ENCODE results near the gene DELE1. TPM values are rescaled to one million over a fixed set of nuclear protein-coding genes. Genes with fewer than 3 reads are reported as not detected.
A peak's percentile ranks its signal among the peaks of the same experiment; 100 is the strongest.

Gene DELE1
- total and polyA plus RNA-seq, 4 donors = 23.2 to 49.0 (median 40.3) TPM

GRCh38 chr5:141875022-141875740, 48.5 kb upstream of the DELE1 start:
- Histone ChIP-seq H3K4me1 (ENCODE audit: control insufficient read depth in 4 of 4, insufficient read depth in 4 of 4, low read length in 3 of 4) (peaks cover 5 to 60% (median 42%) of the 10 kb centered on the region in 4 donors), H3K27me3 (ENCODE audit: control insufficient read depth in 4 of 4, insufficient read depth in 4 of 4, low read length in 3 of 4) (no peaks in the 10 kb centered on the region), H3K36me3 (ENCODE audit: control insufficient read depth in 4 of 4, insufficient read depth in 3 of 4, low read depth in 1 of 4, low read length in 3 of 4) (no peaks in the 10 kb centered on the region), H3K27ac (ENCODE audit: low read depth in 1 of 2, low read length in 2 of 2) (peak overlapping the region; percentile 62 to 70), H3K4me3 (ENCODE audit: low read depth in 1 of 3, low read length in 3 of 3) (peak overlapping the region; percentile 11 to 84 (median 78)), H3K9me3 (ENCODE audit: control insufficient read depth in 4 of 4, low read length in 3 of 4) (no peaks in the 10 kb centered on the region), H3K9ac (ENCODE audit: low read depth in 1 of 2, low read length in 2 of 2) (peak overlapping the region; percentile 24 to 28)
- DNase-seq (ENCODE audit: low spot score) = peak; percentile 37
- TF ChIP-seq YY1 (IDR thresholded peaks at IDR 0.05) = no peak
- no peak for TF ChIP-seq RXRA (IDR thresholded peaks at IDR 0.05)
- no peak for TF ChIP-seq NR2F2 (IDR thresholded peaks at IDR 0.05)
- TF ChIP-seq, protein P1, sequence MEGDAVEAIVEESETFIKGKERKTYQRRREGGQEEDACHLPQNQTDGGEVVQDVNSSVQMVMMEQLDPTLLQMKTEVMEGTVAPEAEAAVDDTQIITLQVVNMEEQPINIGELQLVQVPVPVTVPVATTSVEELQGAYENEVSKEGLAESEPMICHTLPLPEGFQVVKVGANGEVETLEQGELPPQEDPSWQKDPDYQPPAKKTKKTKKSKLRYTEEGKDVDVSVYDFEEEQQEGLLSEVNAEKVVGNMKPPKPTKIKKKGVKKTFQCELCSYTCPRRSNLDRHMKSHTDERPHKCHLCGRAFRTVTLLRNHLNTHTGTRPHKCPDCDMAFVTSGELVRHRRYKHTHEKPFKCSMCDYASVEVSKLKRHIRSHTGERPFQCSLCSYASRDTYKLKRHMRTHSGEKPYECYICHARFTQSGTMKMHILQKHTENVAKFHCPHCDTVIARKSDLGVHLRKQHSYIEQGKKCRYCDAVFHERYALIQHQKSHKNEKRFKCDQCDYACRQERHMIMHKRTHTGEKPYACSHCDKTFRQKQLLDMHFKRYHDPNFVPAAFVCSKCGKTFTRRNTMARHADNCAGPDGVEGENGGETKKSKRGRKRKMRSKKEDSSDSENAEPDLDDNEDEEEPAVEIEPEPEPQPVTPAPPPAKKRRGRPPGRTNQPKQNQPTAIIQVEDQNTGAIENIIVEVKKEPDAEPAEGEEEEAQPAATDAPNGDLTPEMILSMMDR (IDR thresholded peaks at IDR 0.05; ENCODE audit: low read depth, low read length, missing input control) = no peak
- 21% methylated on average over 9 of the region's 9 CpGs for whole genome bisulfite sequencing

DNA sequence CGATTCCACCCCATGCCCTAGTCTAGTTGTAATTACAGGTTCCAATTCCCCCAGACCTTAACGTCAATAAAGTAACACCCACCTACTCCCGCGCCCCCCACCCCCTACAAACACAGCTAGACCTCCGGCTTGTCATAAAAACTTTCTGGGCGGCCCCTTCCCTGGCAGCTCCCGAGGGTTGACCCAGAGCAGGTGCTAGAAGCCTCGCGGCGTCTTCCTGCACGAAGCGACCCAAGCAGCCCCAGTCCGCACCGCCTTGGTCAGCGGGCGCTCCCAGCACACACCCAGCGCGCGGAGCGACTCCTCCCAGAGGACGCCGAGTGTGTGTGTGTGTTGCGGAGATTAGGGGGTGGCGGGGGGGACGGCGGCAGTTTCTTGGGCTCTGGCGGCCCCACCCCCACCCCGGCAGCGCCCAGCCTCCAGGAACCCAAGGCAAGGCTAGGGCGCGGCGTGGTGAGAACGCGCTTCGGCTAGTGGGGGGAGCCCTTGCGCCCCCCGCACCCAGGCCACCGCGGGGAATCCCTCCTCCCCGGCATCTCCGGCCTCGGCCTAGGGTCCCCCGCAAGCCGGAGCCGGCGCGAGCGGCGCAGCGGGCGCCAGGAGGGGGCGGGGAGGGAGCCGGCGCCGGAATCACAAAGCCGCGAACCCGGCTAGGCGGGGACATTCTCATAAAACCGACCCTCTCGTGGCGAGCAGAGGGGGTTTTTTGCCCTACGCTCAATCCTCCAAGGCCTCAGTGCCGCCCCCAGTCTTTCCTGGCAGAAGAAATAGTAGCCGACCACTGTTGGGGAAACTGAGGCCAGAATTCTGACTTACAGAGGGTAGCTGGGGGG, 47.7 kb upstream of the DELE1 start:
- H3K27ac ChIP-seq (ENCODE audit: low read depth in 1 of 2, low read length in 2 of 2) = peak overlapping the region; percentile 62 to 70
- H3K9ac ChIP-seq (ENCODE audit: low read depth in 1 of 2, low read length in 2 of 2) = peak overlapping the region in 1 of 2 donors; percentile 28
- H3K27me3 ChIP-seq (ENCODE audit: control insufficient read depth in 4 of 4, insufficient read depth in 4 of 4, low read length in 3 of 4) = no peaks in the 10 kb centered on the region
- peaks cover 5 to 52% (median 36%) of the 10 kb centered on the region in 4 donors for H3K4me1 ChIP-seq (ENCODE audit: control insufficient read depth in 4 of 4, insufficient read depth in 4 of 4, low read length in 3 of 4)
- peak overlapping the region; percentile 15 to 84 (median 78) for H3K4me3 ChIP-seq (ENCODE audit: low read depth in 1 of 3, low read length in 3 of 3)
- DNase-seq (ENCODE audit: low spot score) = peak; percentile 84
- TF ChIP-seq RAD21 (IDR thresholded peaks at IDR 0.05) (no peak), RXRA (IDR thresholded peaks at IDR 0.05) (no peak), EGR1 (IDR thresholded peaks at IDR 0.05; ENCODE audit: low read depth in 2 of 2) (no peak), TAF1 (conservative IDR thresholded peaks at IDR 0.05) (no peak), GABPA (IDR thresholded peaks at IDR 0.05 in 1 of 2, conservative IDR thresholded peaks at IDR 0.05 in 1 of 2) (no peak), NR2F2 (IDR thresholded peaks at IDR 0.05) (no peak)
- TF ChIP-seq, protein P2, sequence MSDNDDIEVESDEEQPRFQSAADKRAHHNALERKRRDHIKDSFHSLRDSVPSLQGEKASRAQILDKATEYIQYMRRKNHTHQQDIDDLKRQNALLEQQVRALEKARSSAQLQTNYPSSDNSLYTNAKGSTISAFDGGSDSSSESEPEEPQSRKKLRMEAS (IDR thresholded peaks at IDR 0.05) = no peak
- under 1% methylated on average over 65 of the region's 65 CpGs for whole genome bisulfite sequencing
- no peaks in the 10 kb centered on the region for H3K9me3 ChIP-seq (ENCODE audit: control insufficient read depth in 4 of 4, low read length in 3 of 4)
- H3K36me3 ChIP-seq (ENCODE audit: control insufficient read depth in 4 of 4, insufficient read depth in 3 of 4, low read depth in 1 of 4, low read length in 3 of 4) = no peaks in the 10 kb centered on the region

DNA sequence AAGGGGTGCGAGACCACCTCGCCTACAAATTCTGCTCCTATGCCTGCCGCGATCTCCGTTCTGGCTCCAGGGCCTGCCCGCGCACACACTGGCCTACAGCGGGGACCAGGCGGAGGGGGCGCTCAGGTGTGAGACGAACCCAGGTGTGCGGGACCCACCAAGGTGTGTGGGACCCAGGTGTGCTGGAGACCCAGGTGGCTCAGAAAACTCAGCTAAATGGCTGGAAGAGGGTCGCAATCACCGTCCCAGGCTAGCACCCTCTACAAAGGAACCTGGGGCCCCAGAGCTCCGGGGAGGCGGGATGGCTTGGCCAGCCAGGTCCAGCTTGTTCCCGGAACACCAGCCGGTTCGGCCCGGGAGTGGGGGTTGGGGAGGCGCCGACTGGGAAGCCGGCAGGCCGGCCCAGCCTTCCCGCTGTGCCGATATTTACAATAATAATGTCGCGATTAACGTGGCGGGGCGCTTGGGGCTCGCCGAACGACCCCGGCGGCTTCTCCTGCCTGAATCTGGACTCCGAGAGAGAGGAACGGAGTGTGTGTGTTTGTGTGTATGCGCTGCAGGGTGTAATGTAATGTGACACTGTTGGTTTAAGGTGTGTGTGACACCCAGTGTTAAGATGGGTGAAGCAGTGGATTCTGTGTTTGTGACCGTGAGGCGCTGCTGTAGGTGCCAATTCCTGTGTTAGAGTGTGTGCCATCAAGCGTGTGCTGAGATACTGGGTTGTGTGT, 46.9 kb upstream of the DELE1 start:
- DNase-seq (ENCODE audit: low spot score) = peak; percentile 52
- Histone ChIP-seq H3K9me3 (ENCODE audit: control insufficient read depth in 4 of 4, low read length in 3 of 4) (no peaks in the 10 kb centered on the region), H3K27me3 (ENCODE audit: control insufficient read depth in 4 of 4, insufficient read depth in 4 of 4, low read length in 3 of 4) (peaks cover 0 to 2% (median 0%) of the 10 kb centered on the region in 4 donors), H3K36me3 (ENCODE audit: control insufficient read depth in 4 of 4, insufficient read depth in 3 of 4, low read depth in 1 of 4, low read length in 3 of 4) (no peaks in the 10 kb centered on the region), H3K9ac (ENCODE audit: low read depth in 1 of 2, low read length in 2 of 2) (peak overlapping the region; percentile 28 to 43), H3K4me1 (ENCODE audit: control insufficient read depth in 4 of 4, insufficient read depth in 4 of 4, low read length in 3 of 4) (peaks cover 5 to 44% (median 33%) of the 10 kb centered on the region in 4 donors), H3K4me3 (ENCODE audit: low read depth in 1 of 3, low read length in 3 of 3) (peak overlapping the region; percentile 74 to 84 (median 78)), H3K27ac (ENCODE audit: low read depth in 1 of 2, low read length in 2 of 2) (peak overlapping the region; percentile 62 to 70)
- TF ChIP-seq, protein P3, sequence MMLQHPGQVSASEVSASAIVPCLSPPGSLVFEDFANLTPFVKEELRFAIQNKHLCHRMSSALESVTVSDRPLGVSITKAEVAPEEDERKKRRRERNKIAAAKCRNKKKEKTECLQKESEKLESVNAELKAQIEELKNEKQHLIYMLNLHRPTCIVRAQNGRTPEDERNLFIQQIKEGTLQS (IDR thresholded peaks at IDR 0.05) = no peak
- TF ChIP-seq, protein P1 (IDR thresholded peaks at IDR 0.05; ENCODE audit: low read depth, low read length, missing input control) = no peak
- peak; percentile 61 for TF ChIP-seq YY1 (IDR thresholded peaks at IDR 0.05)
- WGBS = 1% methylated on average over 42 of the region's 42 CpGs

Data from liver (tissue), 9 donors.